Measurements from ENCODE around the gene ACSL6. TPM values are rescaled to one million over a fixed set of nuclear protein-coding genes. Genes with fewer than 3 reads are reported as not detected.

ACSL6 gene
- total and polyA plus RNA-seq, 4 donors = 0.10 to 6.7 (median 0.38) TPM

- Histone ChIP-seq H3K9me3 (ENCODE audit: control insufficient read depth in 4 of 4, insufficient read depth in 3 of 4, low read length in 3 of 4) (no peaks in the 10 kb centered on the region), H3K9ac (ENCODE audit: insufficient read depth in 1 of 2, low read length in 2 of 2) (no peak overlapping the region), H3K4me1 (ENCODE audit: control insufficient read depth in 5 of 5, insufficient read depth in 5 of 5, low read length in 5 of 5) (no peaks in the 10 kb centered on the region), H3K4me3 (no peak overlapping the region), H3K36me3 (ENCODE audit: control insufficient read depth in 4 of 4, insufficient read depth in 4 of 4, low read length in 4 of 4) (no peaks in the 10 kb centered on the region), H3K27me3 (ENCODE audit: control insufficient read depth in 3 of 3, insufficient read depth in 3 of 3, low read length in 2 of 3) (peaks cover 0 to 2% (median 0%) of the 10 kb centered on the region in 3 donors), H3K27ac (ENCODE audit: low read depth in 1 of 2, low read length in 1 of 2) (no peak overlapping the region)
- ATAC-seq (ENCODE audit: insufficient read depth, low FRiP score) (no peak), DNase-seq (no peak)
- TF ChIP-seq CTCF (IDR thresholded peaks at IDR 0.05; ENCODE audit: control extremely low read depth, extremely low read depth) = no peak
- 83 to 97% methylated on average over 3 of the region's 3 CpGs for WGBS, 2 donors
Measured at GRCh38 chr5:131987251-131987650, 24.2 kb downstream of the ACSL6 start.

GRCh38 chr5:131986161-131986912, 25.1 kb downstream of the ACSL6 start:
- ATAC-seq (ENCODE audit: insufficient read depth, low FRiP score) (no peak), DNase-seq (no peak)
- peaks cover 0 to 2% (median 0%) of the 10 kb centered on the region in 3 donors for H3K27me3 ChIP-seq (ENCODE audit: control insufficient read depth in 3 of 3, insufficient read depth in 3 of 3, low read length in 2 of 3)
- H3K9me3 ChIP-seq (ENCODE audit: control insufficient read depth in 4 of 4, insufficient read depth in 3 of 4, low read length in 3 of 4) = no peaks in the 10 kb centered on the region
- H3K27ac ChIP-seq (ENCODE audit: low read depth in 1 of 2, low read length in 1 of 2) = no peak overlapping the region
- H3K4me3 ChIP-seq = no peak overlapping the region
- 88 to 93% methylated on average over 8 of the region's 8 CpGs for WGBS, 2 donors
- TF ChIP-seq CTCF (IDR thresholded peaks at IDR 0.05; ENCODE audit: control extremely low read depth, extremely low read depth) = no peak
- no peaks in the 10 kb centered on the region for H3K36me3 ChIP-seq (ENCODE audit: control insufficient read depth in 4 of 4, insufficient read depth in 4 of 4, low read length in 4 of 4)
- no peaks in the 10 kb centered on the region for H3K4me1 ChIP-seq (ENCODE audit: control insufficient read depth in 5 of 5, insufficient read depth in 5 of 5, low read length in 5 of 5)
- H3K9ac ChIP-seq (ENCODE audit: insufficient read depth in 1 of 2, low read length in 2 of 2) = no peak overlapping the region

GRCh38 chr5:131984956-131985665, 26.3 kb downstream of the ACSL6 start:
- Histone ChIP-seq H3K36me3 (ENCODE audit: control insufficient read depth in 4 of 4, insufficient read depth in 4 of 4, low read length in 4 of 4) (no peaks in the 10 kb centered on the region), H3K9me3 (ENCODE audit: control insufficient read depth in 4 of 4, insufficient read depth in 3 of 4, low read length in 3 of 4) (no peaks in the 10 kb centered on the region), H3K4me1 (ENCODE audit: control insufficient read depth in 5 of 5, insufficient read depth in 5 of 5, low read length in 5 of 5) (no peaks in the 10 kb centered on the region), H3K27ac (ENCODE audit: low read depth in 1 of 2, low read length in 1 of 2) (no peak overlapping the region), H3K9ac (ENCODE audit: insufficient read depth in 1 of 2, low read length in 2 of 2) (no peak overlapping the region), H3K27me3 (ENCODE audit: control insufficient read depth in 3 of 3, insufficient read depth in 3 of 3, low read length in 2 of 3) (peaks cover 0 to 2% (median 0%) of the 10 kb centered on the region in 3 donors), H3K4me3 (no peak overlapping the region)
- TF ChIP-seq CTCF (IDR thresholded peaks at IDR 0.05; ENCODE audit: control extremely low read depth, extremely low read depth) = no peak
- DNase-seq (no peak), ATAC-seq (ENCODE audit: insufficient read depth, low FRiP score) (no peak)
- 95 to 97% methylated on average over 8 of the region's 8 CpGs for WGBS, 2 donors

Data from lung (tissue), 12 donors.